NCI-H146 treated with DMSO at 0.1 percent for 48 hours (cell line): ENCODE measurements around the gene FAM3D.

Experiments used
- DNase-seq: peaks from one replicate; lab custom pipeline; 2025; ENCODE audit not compliant: unreplicated experiment; lab: John Stamatoyannopoulos, UW

The FAM3D gene

DNA sequence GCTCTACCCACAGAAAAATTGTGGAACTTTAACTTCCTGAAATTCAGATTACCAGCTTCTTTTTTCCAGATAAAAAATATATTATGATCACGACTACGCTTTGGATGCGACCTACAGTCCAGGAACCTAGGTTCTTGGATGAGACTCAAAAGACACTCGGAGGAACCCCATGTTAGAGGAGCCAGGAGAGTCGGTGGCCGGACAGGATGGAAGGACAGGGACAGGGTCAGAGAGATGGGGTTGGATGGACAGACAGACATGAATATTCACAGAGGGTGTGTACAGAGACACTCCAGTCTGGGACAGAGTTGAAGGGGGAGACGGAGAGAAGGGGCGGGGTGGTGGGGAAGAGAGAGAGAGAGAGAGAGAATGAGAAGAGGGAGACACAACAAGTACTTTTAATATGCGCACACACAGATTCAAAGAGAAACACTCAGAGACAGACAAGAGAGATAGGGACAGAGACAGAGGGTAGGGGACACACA, 9.5 kb downstream of the FAM3D start:
- no peak for DNase-seq

DNA sequence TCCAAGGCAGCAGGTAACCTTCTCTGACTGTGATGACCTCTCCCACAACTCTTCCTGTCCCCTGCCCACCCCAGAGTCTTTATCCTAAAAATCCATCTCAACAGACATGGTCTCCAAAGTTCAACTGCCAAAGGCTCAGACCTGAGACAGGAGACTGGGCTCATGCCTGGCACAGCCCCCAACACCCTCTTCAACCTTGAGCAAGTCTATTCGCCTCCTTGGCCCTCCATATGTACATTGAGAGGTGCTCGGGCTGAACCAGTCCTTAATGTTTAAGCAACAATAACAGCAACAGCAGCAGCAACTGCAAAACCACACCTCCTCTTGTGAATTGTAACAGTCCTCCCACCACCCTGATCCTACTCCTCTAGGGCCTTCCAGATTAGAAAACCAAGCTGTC, 9.9 kb downstream of the FAM3D start:
- DNase-seq = no peak

DNA sequence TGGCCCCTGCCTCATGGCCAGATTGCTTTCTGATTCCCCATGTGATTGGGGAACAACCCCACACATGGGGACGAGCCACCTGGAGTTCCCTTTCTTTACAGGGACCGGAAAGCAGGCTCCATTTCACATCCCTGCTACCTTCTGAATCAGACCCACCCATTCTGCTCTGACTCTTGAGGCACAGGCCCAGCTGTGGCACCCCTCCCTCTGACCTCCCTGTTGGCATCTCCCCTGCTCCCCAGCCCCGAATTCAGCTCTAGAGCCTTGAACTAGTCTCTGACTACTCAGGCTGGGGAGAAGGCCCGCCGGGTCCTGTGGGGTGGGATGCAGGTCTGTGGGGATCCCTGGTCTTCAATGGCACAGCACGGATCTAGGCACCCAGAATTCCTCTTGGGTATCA, 12.1 kb downstream of the FAM3D start:
- no peak for DNase-seq

DNA sequence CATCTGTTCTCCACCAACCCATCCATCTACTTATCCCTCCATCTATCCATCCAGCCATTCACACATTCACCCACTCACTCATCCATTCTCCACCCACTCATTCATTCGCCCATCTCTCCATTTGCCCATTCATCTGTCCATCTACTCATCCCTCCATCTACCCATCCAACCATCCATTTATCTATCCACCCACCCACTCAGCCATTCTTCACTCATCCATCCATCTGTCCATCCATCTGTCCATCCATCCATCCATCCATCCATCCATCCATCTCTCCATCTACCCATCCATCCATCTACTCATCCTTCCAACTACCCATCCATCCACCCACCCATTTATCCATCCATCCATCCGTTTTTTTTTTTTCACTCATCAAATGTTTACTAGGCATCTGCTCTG, 13.9 kb downstream of the FAM3D start:
- DNase-seq = no peak

DNA sequence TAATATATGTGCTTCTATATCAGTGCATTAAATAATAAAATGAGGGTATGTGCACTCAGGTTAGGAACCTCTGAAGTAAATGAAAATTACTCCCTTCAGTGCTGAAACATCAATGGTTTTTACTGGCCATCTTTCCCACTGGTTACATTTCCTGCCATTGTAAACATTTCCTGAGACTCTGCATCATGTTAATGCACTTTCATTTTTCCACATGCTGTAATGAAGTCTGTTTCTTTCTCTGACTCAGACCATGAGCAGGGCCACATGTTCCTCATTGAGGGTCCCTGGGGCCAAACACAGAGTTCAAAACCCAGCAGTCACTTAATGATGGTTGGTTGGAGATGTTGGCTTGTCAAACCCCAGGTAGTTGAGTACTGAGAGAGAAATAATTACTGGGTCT, 15.3 kb downstream of the FAM3D start:
- DNase-seq = no peak

DNA sequence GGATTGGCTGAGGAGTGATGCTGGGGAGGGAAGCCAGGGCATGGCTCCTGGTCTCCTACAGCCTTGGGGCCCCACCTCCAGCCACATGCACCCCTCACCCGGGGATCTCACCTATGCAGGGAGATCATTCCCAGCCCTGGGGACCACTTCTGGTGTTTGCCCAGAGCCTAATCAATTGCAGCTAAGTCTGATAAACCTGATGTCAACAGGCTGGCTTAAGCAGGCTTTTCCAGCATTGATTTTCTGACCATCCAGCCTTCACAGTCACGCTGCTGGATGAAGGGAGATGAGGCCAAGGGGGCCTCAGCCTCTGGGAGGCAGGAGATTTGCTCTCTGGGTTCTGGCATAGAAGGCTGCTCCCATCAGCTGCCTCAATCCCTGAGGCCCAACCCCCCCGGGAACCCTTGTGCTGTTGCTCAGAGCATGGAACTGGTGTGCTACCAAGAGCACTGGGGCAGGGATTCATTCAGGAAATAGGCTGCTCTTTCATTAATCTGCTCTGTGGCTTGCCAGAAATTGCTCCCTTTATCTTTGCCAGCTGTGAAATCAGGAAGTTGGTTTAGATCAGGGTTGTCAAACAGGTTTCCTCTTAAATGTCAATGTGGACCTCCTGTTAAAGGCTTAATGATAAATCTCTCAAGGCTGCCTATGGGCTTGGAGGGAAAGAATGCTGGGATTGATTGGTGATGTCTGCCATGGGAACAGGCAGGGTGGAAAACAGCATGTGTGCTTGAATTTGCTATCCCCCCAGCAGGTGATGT, 19.0 kb downstream of the FAM3D start:
- DNase-seq = no peak

DNA sequence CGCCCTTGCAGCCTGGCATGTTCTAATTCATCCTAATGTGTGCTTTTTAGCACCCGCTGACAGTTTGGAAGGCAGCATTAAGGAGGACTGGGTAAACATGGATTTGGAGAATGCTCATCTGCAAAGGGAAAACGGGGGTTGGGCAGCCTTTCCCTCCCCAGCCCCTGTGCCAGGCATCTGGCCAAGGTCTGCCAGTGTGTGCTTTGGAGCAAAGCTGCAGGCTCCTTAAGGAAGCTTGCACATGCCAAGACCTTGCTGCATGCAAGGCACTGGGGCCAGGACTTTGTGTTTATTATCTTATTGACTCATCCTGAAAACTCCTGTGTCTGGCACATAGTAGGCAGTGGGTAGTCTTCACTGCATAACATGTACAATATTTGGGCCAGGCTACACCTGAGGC, 20.1 kb downstream of the FAM3D start:
- DNase-seq = no peak

DNA sequence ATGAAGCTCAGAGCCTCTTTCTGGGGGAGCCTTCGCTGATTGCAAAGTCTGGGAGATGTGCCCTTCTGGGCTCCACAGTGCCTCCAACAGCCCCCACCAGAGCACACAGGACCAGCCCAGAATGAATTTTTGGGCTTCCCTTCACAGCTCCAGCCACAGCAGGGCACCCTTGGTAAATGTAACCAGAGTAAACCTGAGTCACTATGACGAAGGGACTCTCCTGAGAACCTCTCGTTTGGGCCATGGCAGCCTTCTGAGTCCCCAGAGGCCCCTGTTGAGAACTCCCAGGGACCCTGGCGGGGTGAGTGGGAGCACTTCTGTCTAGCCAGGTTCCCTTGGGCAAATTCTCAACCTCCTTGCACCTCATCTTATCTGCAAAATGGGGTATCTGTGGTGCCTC, 20.8 kb downstream of the FAM3D start:
- DNase-seq = no peak

DNA sequence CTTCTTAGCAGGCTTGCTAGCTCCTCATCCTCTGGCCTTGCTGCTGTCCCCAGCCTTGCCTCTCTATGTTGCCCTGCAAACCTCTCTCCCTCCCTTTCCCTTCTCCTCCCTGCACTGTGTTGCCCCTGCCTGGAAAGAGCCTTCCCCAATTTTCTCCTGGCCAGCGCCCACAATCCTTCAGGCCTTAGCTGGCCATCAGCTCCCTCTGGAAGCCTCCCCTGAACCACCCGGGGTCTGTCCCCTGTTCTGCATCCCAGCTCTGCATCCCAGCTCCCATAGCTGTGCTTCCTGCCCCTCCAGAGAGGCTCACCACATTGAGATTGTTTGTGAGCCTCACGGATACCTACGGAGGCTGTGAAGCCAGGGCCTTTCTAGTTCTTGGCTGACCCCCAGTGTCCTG, 23.7 kb downstream of the FAM3D start:
- no peak for DNase-seq

DNA sequence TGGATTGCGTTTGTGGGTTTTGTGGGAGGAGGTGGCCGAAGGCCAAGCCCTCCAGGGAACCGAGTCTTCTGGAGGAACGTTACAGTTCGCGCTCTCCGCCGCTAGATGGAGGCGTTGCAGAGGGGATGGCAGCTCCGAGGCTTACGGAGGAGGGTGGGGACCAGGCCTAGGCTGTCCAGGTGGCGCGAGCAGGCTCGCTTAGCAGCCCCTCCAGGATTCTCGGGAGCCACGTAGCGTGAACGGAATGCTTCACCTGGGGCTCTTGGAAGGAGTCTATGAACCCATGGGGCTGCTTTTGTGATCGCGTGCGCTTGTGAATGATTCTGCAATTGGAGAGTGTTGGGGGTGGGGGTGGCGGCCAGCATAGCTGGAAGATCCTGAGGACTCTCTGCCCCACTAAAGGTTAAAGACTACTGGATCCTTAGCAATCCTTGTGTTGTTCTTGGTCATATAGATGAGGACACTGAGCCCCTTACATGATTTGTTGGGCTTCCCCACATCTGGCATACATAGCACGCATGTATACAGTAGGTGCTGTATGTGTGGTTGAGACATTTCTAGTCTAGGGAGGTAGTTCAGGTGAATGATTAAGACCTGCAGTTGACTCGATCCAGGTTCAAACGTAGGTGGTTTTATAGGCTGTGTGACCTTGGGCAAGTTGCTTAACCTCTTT, 25.7 kb downstream of the FAM3D start:
- DNase-seq = peak; percentile 32

DNA sequence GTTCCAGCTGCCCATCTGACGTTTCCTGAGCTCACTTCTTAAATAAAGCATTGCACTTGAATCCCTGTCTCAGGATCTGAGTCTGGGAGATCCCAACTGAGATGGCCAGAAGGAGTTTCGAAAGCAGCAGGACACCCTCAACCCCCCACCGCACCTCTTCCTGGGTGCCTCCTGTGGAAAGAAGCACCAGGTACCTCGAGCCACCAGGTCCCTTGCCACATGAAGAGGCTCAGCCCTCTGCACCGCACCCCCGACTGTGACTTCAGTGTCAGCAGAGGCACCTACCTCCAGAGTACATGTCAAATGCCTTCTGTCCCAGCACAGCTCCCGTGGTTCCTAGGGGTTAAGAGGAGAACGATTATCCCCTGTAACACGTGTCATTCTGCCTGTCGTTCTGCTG, 26.7 kb downstream of the FAM3D start:
- no peak for DNase-seq

DNA sequence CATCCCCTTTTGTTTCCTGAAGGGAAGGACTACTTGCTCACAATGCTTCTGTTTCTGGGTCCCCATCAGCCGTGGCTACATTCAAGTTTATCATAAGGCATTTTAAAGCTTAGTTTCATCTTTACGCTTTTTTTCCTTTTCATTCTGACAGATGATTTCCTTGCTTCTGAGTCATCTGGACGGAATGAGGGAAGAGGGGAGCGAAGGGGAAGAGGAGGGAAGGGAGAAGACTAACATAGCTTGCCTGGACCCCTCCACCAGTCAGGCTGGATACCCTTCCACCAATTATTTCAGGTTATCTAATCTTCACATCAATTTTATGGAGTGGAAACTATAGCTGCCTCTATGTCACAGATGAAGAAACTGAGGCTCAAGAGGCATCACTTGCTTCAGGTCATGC, 27.6 kb downstream of the FAM3D start:
- DNase-seq = no peak

DNA sequence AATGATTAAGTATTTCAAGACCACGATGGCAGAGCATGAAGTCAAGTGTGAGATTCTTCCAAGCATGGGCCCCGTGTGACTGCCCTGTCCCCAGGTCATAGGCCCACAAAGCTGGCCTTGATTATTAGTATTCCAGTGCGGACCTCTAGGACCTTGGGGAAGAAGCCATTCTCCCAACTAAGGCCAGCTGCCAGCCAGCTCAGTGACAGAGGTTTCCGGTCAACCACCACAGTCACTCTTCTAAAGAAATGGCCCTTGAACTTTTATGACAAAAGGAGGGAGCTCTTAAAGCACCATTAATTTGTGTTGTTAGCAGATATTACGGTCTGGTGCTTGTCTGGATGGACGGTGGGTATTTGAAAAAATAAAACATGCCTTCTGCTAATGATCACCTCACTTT, 28.0 kb downstream of the FAM3D start:
- no peak for DNase-seq

DNA sequence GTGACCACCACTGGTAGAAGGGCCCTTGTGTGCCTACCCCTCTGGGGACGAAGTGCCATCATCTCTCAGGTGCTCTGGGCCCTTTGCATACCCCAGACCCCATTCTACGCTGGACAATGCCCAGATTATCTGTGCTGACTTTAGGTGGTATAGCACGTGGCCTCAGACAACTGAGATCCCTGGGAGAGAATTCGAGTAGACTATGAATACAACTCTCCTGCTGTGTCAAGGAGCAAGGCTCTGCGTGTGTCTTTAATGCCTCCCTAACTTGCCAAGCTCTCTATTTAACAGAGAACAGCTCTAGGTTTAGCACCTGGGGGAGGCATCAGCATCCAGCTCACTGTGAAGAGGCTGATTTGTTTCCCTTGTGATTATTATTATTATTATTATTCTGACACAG, 29.1 kb downstream of the FAM3D start:
- DNase-seq = no peak

DNA sequence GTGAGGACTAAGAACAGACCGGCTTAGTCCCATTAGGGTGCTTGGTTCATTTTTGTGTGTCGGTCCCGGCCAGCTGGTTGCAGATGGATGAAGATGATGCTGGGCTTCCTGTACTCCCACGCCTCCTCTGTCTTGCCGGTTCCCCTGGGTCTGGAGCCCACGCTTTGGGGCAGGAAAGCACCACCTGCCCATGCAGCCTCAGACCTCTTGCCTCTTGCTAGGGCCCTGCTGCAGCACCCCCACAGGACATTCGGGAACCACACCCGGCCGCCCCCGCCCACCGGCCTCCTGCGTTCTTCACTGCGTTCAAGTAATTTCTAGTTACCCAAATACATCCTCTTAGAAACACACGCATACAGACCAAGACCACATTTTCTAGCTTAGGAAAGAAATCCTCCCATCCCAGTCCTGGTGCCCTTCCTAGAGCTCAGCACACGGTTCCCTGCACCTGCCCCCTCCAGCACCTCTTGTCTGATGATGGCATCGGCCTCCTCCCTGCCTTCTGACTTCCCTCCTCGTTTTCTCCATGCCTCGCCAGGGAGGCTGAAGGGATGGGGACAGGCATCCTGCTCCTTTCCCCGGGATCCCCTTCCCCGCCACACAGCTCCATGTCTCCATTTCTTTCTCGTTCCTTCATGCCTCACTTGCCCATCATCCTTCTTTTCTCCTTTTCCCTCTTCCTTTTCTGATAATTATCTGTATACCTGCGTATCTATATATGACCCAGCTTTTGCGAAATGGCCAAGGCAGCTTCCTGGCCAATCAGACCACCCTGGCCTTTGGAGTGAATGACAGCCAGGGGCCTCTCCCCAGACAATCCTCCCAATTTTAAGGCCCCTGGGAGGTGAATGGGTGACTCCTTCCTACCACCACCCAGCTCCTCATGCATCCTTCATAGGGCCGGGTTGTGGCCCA, 30.9 kb downstream of the FAM3D start:
- no peak for DNase-seq

DNA sequence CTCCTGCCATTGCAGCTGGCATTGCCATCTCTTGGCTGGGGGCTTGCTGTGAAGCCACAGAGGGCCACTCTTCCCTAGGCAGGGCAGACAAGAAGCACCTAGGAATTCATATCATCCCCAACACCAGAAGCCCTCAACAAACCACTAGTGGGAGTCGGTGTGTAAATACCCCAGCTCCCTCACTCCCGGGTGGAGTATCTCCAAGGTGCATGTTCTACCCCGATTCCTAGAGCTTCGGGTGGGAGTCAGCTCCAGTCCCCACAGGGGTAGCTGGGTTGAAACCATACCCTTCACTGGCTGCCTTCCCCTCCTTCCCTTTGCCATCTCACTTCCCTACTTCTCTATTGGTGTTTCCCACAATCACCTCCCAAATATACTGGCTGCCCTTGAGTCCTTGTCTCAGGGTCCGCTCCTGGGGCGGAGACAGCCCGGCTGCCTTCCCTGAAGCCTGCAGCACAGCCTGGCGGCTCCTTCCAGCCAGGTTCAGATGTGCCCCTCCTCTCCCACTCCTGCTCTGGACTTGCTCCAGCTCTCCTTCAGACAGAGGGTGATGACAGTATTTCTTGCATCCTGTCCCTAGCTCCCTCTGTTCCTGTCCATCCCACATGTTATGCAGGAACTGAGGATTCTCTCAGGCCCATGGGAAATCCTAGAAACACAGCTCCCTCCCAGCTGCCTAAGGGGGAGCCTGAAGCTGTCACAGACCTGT, 33.3 kb downstream of the FAM3D start:
- DNase-seq = no peak

DNA sequence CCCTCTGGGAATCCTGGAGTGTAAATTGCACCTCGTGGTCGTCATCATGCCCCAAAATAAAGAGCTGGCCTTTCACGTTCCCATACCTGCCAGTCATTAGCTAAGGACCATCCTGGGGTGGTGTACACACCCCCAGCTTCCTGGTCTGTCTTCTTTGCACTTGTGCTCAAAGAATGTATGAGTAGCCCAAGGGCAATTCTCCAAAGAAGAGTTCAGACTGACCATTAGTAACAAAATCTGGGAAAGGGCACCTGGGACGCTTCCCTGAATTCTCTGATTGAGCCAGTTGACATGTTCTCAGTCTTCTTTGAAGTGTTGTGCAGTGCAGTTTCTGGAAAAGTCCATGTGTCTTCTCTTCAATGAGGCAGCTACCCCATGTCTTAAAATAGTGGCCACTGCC, 34.8 kb downstream of the FAM3D start:
- DNase-seq = no peak

DNA sequence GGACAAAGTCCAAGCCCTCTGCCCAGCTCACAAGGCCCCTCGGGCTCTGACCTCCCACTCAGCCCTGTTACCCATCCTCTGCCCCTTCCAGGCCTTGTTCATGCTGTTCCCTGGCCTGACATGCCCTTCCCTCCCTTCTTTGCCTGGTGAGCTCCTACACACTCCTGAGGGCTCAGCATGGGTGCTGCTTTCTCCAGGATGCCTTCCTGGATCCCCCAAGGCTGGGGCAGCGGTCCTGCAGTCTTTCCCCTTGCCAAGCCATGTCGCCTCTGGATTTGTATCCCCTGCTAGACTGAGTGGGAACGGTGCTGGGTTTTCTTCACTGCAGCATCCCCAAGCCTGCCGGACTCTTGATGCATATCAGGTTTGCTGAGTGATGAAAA, 35.9 kb downstream of the FAM3D start:
- no peak for DNase-seq

DNA sequence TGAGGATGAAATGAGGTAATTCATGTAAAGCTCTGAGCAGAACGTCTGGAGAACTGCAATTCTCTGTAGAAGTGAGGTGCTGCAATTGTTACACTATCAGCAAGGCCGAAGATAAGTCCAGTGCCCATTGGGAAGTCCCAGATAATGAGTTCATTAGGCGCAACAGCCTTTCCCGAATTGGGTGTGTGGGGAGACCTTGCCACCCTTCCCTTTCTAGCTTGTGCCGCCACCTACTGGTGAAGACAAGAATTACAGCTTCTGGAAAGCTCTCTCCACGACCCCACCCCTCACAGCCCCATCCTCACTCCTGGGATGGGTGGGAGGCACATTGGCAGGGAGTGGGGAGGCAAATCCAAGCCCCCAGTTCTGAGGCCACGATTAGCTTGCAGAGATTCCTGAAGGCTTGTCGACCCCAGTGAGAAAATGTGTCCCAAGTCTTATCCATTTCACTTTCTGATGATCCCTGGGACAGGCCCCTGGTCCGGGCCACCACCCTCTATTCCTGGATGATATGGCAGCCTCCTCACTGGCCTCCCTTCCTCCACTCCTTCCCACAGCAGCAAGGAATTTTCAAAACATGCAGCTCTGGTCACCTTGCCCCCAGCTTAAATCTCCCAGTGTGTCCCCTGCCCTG, 36.4 kb downstream of the FAM3D start:
- DNase-seq = peak; percentile 1

DNA sequence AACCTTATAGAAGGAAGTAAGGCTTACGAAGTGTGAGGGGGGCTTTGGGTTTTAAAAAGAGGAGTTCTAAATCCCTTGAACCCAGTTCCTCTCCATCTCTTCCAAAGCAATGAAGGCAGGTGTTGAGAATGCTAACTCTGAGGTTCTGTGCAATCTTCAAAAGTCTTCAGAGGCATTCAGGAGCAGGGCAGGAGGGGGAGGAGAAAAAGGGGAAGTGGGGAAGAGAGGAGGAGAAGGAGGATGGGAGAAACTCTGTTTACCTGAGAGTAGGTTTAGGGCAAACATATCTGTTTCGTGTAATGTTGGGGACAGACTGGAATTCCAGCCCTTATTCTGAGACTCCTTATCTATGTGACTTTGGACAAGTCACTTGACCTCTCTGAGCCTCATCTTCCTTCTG, 36.9 kb downstream of the FAM3D start:
- no peak for DNase-seq
